DND-41 (cell line): ENCODE results near the gene NMRK1.

Experiments
- ATAC-seq: fragments of 200-7000 bp; cut with Tn5 transposase; 3 replicates; pipeline ENCODE4 v1.9.1; 2021; ENCODE audit warnings: low read depth; ENCODE audit not compliant: insufficient read depth
- DNase-seq: peaks from one replicate; pipeline ENCODE4 v3.0.0-alpha.2; 2020
- H2AFZ ChIP-seq: 2 replicates; pipeline ENCODE4 v1.6.0; 2012; ENCODE audit warnings: low read depth, low read length
- H3K27ac ChIP-seq: 2 replicates; pipeline ENCODE4 v1.5.1; 2012; ENCODE audit warnings: low read length, inconsistent platforms
- H3K27me3 ChIP-seq: fragments of 200-600 bp; sonication (generic); 2 replicates; pipeline ENCODE4 v1.6.0; 2012; ENCODE audit warnings: low read length, mild to moderate bottlenecking, inconsistent platforms; ENCODE audit not compliant: insufficient read depth, poor library complexity
- H3K36me3 ChIP-seq: 2 replicates; pipeline ENCODE4 v1.5.1; 2012; ENCODE audit warnings: low read length, inconsistent platforms; ENCODE audit not compliant: insufficient read depth
- H3K4me1 ChIP-seq: 2 replicates; pipeline ENCODE4 v1.5.1; 2012; ENCODE audit warnings: mild to moderate bottlenecking, low read length; ENCODE audit not compliant: insufficient read depth
- H3K4me2 ChIP-seq: 2 replicates; pipeline ENCODE4 v1.6.0; 2012; ENCODE audit warnings: mild to moderate bottlenecking, moderate library complexity, low read length, inconsistent platforms; ENCODE audit not compliant: insufficient read depth
- H3K4me3 ChIP-seq, 2 experiments: fragments of 200-600 bp in 1 of 2; shearing (Covaris generic) in 1 of 2; 2 replicates each; pipeline ENCODE4 v1.5.1; 2012 to 2016; ENCODE audit warnings: inconsistent platforms in 2 of 2, low read length in 2 of 2, mild to moderate bottlenecking in 2 of 2, low read depth in 1 of 2, moderate library complexity in 1 of 2
- H3K79me2 ChIP-seq: 2 replicates; pipeline ENCODE4 v1.6.0; 2012; ENCODE audit warnings: low read length, inconsistent platforms; ENCODE audit not compliant: insufficient read depth
- H3K9ac ChIP-seq: 2 replicates; pipeline ENCODE4 v1.6.0; 2012; ENCODE audit warnings: low read depth, mild to moderate bottlenecking, inconsistent platforms, low read length, moderate library complexity
- H3K9me3 ChIP-seq: 2 replicates; pipeline ENCODE4 v1.5.1; 2012; ENCODE audit warnings: low read length, moderate library complexity, mild to moderate bottlenecking, inconsistent platforms; ENCODE audit not compliant: insufficient read depth, severe bottlenecking
- H4K20me1 ChIP-seq: 2 replicates; pipeline ENCODE4 v1.6.0; 2012; ENCODE audit warnings: low read length; ENCODE audit not compliant: insufficient read depth
- EZH2 ChIP-seq: IDR thresholded peaks from 3 replicates; pipeline ENCODE4 v1.6.1; 2012; ENCODE audit warnings: borderline replicate concordance, low read depth, mild to moderate bottlenecking, moderate library complexity, low read length, inconsistent platforms; ENCODE audit not compliant: severe bottlenecking
- TF ChIP-seq, protein P1 (sequence below): IDR thresholded peaks from 2 replicates; pipeline ENCODE4 v1.5.1; 2012; ENCODE audit warnings: borderline replicate concordance, low read length, moderate library complexity, mild to moderate bottlenecking; ENCODE audit not compliant: poor library complexity, severe bottlenecking; ENCODE audit errors: extremely low read depth

NMRK1 gene

DNA sequence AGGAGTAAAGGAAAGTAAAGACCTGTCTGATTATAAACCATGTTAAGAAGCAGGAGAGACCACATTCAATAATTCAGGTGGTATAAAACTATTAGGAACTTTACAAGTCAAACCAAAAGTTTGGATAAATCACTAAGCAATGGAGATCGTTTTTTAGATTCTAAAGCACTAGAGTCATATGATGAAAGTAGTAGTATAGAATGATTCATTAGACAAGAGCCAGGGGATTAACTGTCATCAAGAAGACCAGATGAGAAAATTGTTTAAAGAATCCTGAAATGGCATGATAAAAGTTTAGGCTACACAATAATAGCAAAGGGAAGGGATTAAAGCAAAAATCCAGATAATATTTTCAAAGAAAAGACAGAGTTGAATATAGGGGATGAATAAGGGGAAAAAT lies 46.9 kb downstream of the NMRK1 start:
- no peak overlapping the region for H3K9ac ChIP-seq
- DNase-seq (no peak), ATAC-seq (no peak)
- no peaks in the 10 kb centered on the region for H3K4me1 ChIP-seq
- H3K27me3 ChIP-seq = no peaks in the 10 kb centered on the region
- H3K79me2 ChIP-seq = no peaks in the 10 kb centered on the region
- no peak overlapping the region for H2AFZ ChIP-seq
- H4K20me1 ChIP-seq = no peaks in the 10 kb centered on the region
- no peak overlapping the region for H3K4me2 ChIP-seq
- no peak overlapping the region for H3K27ac ChIP-seq
- TF ChIP-seq EZH2 = no peak
- TF ChIP-seq, protein P1, sequence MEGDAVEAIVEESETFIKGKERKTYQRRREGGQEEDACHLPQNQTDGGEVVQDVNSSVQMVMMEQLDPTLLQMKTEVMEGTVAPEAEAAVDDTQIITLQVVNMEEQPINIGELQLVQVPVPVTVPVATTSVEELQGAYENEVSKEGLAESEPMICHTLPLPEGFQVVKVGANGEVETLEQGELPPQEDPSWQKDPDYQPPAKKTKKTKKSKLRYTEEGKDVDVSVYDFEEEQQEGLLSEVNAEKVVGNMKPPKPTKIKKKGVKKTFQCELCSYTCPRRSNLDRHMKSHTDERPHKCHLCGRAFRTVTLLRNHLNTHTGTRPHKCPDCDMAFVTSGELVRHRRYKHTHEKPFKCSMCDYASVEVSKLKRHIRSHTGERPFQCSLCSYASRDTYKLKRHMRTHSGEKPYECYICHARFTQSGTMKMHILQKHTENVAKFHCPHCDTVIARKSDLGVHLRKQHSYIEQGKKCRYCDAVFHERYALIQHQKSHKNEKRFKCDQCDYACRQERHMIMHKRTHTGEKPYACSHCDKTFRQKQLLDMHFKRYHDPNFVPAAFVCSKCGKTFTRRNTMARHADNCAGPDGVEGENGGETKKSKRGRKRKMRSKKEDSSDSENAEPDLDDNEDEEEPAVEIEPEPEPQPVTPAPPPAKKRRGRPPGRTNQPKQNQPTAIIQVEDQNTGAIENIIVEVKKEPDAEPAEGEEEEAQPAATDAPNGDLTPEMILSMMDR = no peak
- H3K9me3 ChIP-seq = no peaks in the 10 kb centered on the region
- H3K4me3 ChIP-seq = no peak overlapping the region
- H3K36me3 ChIP-seq = no peaks in the 10 kb centered on the region

DNA sequence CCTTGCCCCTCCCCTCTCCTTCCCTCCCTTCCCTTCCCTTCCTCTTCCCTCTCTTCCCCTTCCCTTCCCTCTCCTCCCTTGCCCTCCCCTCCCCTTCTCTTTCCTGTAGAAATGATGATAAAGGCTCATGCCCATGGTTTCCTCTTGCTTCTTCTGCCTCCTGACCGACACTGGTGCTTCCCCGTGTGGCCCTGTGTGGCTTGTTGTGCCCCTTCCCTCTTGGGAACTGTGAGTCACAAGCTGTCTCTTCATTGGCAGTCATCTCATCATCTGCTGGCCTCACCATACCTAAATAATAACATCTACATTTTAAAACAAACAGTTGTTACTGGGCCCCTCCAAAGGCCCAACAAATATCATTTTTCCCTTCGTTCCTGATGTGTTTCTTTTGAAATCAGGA lies 48.2 kb downstream of the NMRK1 start:
- H3K27me3 ChIP-seq = no peaks in the 10 kb centered on the region
- H4K20me1 ChIP-seq = no peaks in the 10 kb centered on the region
- no peaks in the 10 kb centered on the region for H3K79me2 ChIP-seq
- no peak overlapping the region for H3K27ac ChIP-seq
- no peak overlapping the region for H3K9ac ChIP-seq
- no peak for TF ChIP-seq EZH2
- TF ChIP-seq, protein P1 = no peak
- no peak overlapping the region for H3K4me2 ChIP-seq
- ATAC-seq (no peak), DNase-seq (no peak)
- no peak overlapping the region for H3K4me3 ChIP-seq
- H3K4me1 ChIP-seq = no peaks in the 10 kb centered on the region
- H3K36me3 ChIP-seq = no peaks in the 10 kb centered on the region
- no peak overlapping the region for H2AFZ ChIP-seq
- H3K9me3 ChIP-seq = no peaks in the 10 kb centered on the region

DNA sequence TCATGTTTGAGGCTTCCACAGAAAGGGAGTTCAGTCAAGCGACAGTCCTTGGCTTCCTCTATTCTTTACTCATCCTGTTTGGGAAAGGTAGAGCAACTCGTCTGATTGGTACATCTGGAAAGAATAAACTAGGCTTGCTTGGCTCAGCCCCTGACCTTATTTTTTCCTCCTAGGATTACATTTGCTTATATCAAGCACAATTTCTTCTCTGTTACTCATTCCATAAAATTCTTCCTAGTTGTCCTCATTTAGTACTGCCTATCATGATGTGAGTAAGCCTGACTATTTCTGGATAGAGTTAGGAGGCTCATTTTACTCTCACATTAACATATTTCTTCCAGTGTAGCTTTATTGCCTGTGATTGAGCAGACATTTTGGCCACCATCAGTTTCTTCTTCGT lies 48.9 kb downstream of the NMRK1 start:
- Histone ChIP-seq H4K20me1 (no peaks in the 10 kb centered on the region), H3K9me3 (no peaks in the 10 kb centered on the region), H3K36me3 (no peaks in the 10 kb centered on the region), H3K27me3 (no peaks in the 10 kb centered on the region), H3K4me2 (no peak overlapping the region), H3K4me3 (no peak overlapping the region), H3K4me1 (no peaks in the 10 kb centered on the region), H3K27ac (no peak overlapping the region), H3K79me2 (no peaks in the 10 kb centered on the region), H2AFZ (no peak overlapping the region), H3K9ac (no peak overlapping the region)
- ATAC-seq = no peak
- TF ChIP-seq EZH2 = no peak
- TF ChIP-seq, protein P1 = no peak
- no peak for DNase-seq

DNA sequence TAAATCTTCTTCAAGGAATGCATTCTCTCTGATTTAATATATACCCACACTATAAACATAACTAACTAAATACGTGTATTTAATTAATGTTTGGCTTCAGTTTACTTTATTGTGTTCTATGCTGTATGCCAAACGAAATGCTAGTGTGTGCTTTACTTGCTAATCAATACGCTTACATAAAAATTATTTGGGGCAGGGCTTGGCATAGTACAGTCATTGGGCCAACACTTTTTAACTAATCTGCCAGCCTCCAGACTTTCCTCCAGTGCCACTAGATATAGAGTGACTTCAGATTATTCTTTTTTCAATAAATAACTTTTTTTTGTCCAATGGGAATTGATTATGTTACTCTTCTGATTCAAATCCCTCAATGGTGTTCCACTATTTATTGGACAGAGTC lies 51.2 kb downstream of the NMRK1 start:
- no peaks in the 10 kb centered on the region for H3K9me3 ChIP-seq
- no peaks in the 10 kb centered on the region for H3K27me3 ChIP-seq
- no peaks in the 10 kb centered on the region for H3K4me1 ChIP-seq
- no peak for ATAC-seq
- H3K4me3 ChIP-seq = no peak overlapping the region
- no peaks in the 10 kb centered on the region for H3K36me3 ChIP-seq
- H2AFZ ChIP-seq = no peak overlapping the region
- no peak overlapping the region for H3K27ac ChIP-seq
- H3K9ac ChIP-seq = no peak overlapping the region
- DNase-seq = no peak
- TF ChIP-seq, protein P1 = no peak
- TF ChIP-seq EZH2 = no peak
- no peaks in the 10 kb centered on the region for H3K79me2 ChIP-seq
- H4K20me1 ChIP-seq = no peaks in the 10 kb centered on the region
- H3K4me2 ChIP-seq = no peak overlapping the region
